GM18519 (cell line): ENCODE results near the gene DLX2.

Experiments used
- ATAC-seq: cut with Tn5 transposase; IDR thresholded peaks from one replicate; pipeline ENCODE4 v1.9.1; 2021; ENCODE audit warnings: mild to moderate bottlenecking, moderate library complexity; ENCODE audit not compliant: unreplicated experiment, low FRiP score

Gene DLX2

GRCh38 chr2:172095146-172095904 is 7.4 kb downstream of the DLX2 start:
- ATAC-seq: no peak

- ATAC-seq: no peak
Measured at GRCh38 chr2:172094294-172095145, 8.2 kb downstream of the DLX2 start.

- no peak for ATAC-seq
Measured at GRCh38 chr2:172093416-172094293, 9.0 kb downstream of the DLX2 start.

GRCh38 chr2:172092716-172093415 is 9.8 kb downstream of the DLX2 start:
- no peak for ATAC-seq

GRCh38 chr2:172091761-172092566 is 10.7 kb downstream of the DLX2 start:
- no peak for ATAC-seq

GRCh38 chr2:172091000-172091641 is 11.6 kb downstream of the DLX2 start:
- ATAC-seq: no peak

GRCh38 chr2:172090044-172090961 is 12.4 kb downstream of the DLX2 start:
- no peak for ATAC-seq

- no peak for ATAC-seq
Measured at GRCh38 chr2:172089633-172090032, 13.1 kb downstream of the DLX2 start.

- no peak for ATAC-seq
Measured at GRCh38 chr2:172089005-172089504, 13.6 kb downstream of the DLX2 start.

- ATAC-seq: no peak
Measured at GRCh38 chr2:172088245-172089004, 14.3 kb downstream of the DLX2 start.

- no peak for ATAC-seq
Measured at GRCh38 chr2:172087780-172088244, 14.9 kb downstream of the DLX2 start.

- no peak for ATAC-seq
Measured at GRCh38 chr2:172087207-172087779, 15.4 kb downstream of the DLX2 start.

GRCh38 chr2:172086241-172087206 is 16.2 kb downstream of the DLX2 start:
- ATAC-seq: no peak

- ATAC-seq: no peak
Measured at GRCh38 chr2:172085460-172086159, 17.1 kb downstream of the DLX2 start, which contains the start of gene DLX1. TSS of gene DLX1 (plus strand) at chr2:172085507. CDS start at chr2:172085678, 171 bp downstream.
